Neural crest cell (in vitro differentiated cells): ENCODE results near the gene JPT2. TPM values are rescaled to one million over a fixed set of nuclear protein-coding genes. Genes with fewer than 3 reads are reported as not detected.

Experiments used
- DNase-seq: peaks from one replicate; pipeline ENCODE4 v3.0.0; 2021; ENCODE audit warnings: low read depth, mixed read lengths, low spot score
- H3K27ac Mint-ChIP-seq: one replicate; pipeline ENCODE4 v1.8.0; 2021; ENCODE audit warnings: mild to moderate bottlenecking, mixed read lengths; ENCODE audit not compliant: unreplicated experiment
- H3K27me3 Mint-ChIP-seq: 2 replicates; pipeline ENCODE4 v1.8.0; 2021; ENCODE audit warnings: low read depth, mild to moderate bottlenecking, mixed read lengths
- H3K36me3 Mint-ChIP-seq: 2 replicates; pipeline ENCODE4 v1.8.0; 2021; ENCODE audit warnings: low read depth, mild to moderate bottlenecking, mixed read lengths
- H3K4me1 Mint-ChIP-seq: 2 replicates; pipeline ENCODE4 v1.8.0; 2021; ENCODE audit warnings: mixed read lengths
- H3K4me3 Mint-ChIP-seq: one replicate; pipeline ENCODE4 v1.8.0; 2021; ENCODE audit warnings: mild to moderate bottlenecking, mixed read lengths
- H3K9me3 Mint-ChIP-seq: 2 replicates; pipeline ENCODE4 v1.8.0; 2021; ENCODE audit warnings: mixed read lengths
- CTCF ChIP-seq: fragments of 200-600 bp; sonication (generic); conservative IDR thresholded peaks from 2 replicates; pipeline ENCODE4 v1.5.0; 2021; ENCODE audit warnings: antibody characterized with exemption, mild to moderate bottlenecking
- total RNA-seq: library from RNA; stranded (reverse); gene quantifications from 2 replicates; pipeline ENCODE4 v1.2.1, GENCODE V29; 2021

The JPT2 gene
- total RNA-seq, 1 donor from 2014 or later, result 247 TPM

GRCh38 chr16:1651974-1652312, 26.1 kb upstream of the JPT2 start:
- Mint-ChIP-seq H3K4me3 (no peak overlapping the region), H3K36me3 (peaks cover 29% of the 10 kb centered on the region), H3K27ac (no peak overlapping the region), H3K27me3 (peaks cover 2% of the 10 kb centered on the region), H3K4me1 (no peaks in the 10 kb centered on the region), H3K9me3 (peaks cover 7% of the 10 kb centered on the region)
- no peak for TF ChIP-seq CTCF
- DNase-seq, result no peak

DNA sequence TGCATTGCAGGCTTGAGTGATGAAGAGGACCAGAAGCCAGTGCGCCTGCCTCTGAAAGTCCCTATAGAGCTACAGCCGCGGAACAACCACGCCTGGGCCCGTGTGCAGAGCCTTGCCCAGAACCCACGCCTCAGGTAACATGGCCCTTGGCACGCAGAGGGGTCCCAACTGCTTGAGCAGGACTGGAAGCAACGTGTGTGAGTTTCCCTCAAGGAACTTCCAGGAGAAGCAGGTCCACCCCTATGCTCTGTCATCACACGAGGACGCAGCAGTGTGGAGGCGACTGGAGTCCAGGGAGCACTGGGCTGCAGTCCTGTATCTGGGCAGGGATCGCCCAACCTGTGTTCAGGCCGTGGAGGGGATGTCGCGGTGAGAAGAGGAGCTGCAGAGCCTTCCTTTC, 25.1 kb upstream of the JPT2 start:
- Mint-ChIP-seq H3K36me3 (peaks cover 25% of the 10 kb centered on the region), H3K4me3 (no peak overlapping the region), H3K9me3 (peaks cover 7% of the 10 kb centered on the region)

GRCh38 chr16:1654505-1655268, 23.4 kb upstream of the JPT2 start:
- H3K9me3 Mint-ChIP-seq, result peaks cover 7% of the 10 kb centered on the region
- no peak overlapping the region for H3K27ac Mint-ChIP-seq
- H3K27me3 Mint-ChIP-seq, result peaks cover 2% of the 10 kb centered on the region
- no peak for TF ChIP-seq CTCF
- DNase-seq, result no peak
- H3K4me1 Mint-ChIP-seq, result no peaks in the 10 kb centered on the region
- H3K36me3 Mint-ChIP-seq, result peaks cover 24% of the 10 kb centered on the region
- peak overlapping the region; percentile 54 for H3K4me3 Mint-ChIP-seq

More for the DNA sequence above, 25.1 kb upstream of the JPT2 start:
- DNase-seq, result no peak
- H3K27me3 Mint-ChIP-seq, result peaks cover 2% of the 10 kb centered on the region
- H3K4me1 Mint-ChIP-seq, result no peaks in the 10 kb centered on the region
- no peak for TF ChIP-seq CTCF
- H3K27ac Mint-ChIP-seq, result no peak overlapping the region

DNA sequence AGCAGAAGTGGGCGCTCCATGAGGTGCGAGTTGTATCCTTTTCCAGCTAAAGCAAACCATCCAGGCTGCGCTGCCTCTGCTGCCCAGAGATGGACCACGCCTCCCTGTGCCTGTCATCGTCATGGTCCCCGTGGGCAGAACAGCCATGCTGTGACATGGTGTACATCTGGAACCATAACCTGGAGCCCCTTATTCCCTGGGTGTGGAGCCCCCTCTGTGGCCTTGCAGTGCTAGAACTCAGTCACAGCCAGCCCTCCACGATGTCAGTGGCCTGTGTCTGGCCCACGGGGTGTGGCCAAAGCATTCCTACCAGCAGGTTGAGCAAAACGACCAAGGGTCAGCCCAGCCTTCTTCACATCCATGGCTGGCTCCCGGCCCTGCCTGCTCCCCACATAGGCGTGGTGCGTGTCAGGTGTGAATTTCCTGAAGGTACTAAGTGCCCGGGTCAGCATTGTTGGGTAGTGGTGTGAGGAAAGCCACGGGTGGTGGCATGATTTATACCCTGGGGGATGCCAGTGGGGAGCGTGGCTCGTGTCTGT, 22.7 kb upstream of the JPT2 start:
- no peak for DNase-seq
- peaks cover 24% of the 10 kb centered on the region for H3K36me3 Mint-ChIP-seq
- H3K4me1 Mint-ChIP-seq, result no peaks in the 10 kb centered on the region
- peaks cover 7% of the 10 kb centered on the region for H3K9me3 Mint-ChIP-seq
- peaks cover 2% of the 10 kb centered on the region for H3K27me3 Mint-ChIP-seq
- H3K27ac Mint-ChIP-seq, result no peak overlapping the region
- no peak for TF ChIP-seq CTCF
- H3K4me3 Mint-ChIP-seq, result no peak overlapping the region

- peaks cover 17% of the 10 kb centered on the region for H3K36me3 Mint-ChIP-seq
- H3K4me3 Mint-ChIP-seq, result no peak overlapping the region
- no peak overlapping the region for H3K27ac Mint-ChIP-seq
- no peaks in the 10 kb centered on the region for H3K4me1 Mint-ChIP-seq
- no peak for DNase-seq
- no peaks in the 10 kb centered on the region for H3K27me3 Mint-ChIP-seq
- TF ChIP-seq CTCF, result no peak
- peaks cover 2% of the 10 kb centered on the region for H3K9me3 Mint-ChIP-seq
Measured at GRCh38 chr16:1655909-1656807, 21.9 kb upstream of the JPT2 start.
